ENCODE measurements around the gene MYO9A.

The MYO9A gene

DNA sequence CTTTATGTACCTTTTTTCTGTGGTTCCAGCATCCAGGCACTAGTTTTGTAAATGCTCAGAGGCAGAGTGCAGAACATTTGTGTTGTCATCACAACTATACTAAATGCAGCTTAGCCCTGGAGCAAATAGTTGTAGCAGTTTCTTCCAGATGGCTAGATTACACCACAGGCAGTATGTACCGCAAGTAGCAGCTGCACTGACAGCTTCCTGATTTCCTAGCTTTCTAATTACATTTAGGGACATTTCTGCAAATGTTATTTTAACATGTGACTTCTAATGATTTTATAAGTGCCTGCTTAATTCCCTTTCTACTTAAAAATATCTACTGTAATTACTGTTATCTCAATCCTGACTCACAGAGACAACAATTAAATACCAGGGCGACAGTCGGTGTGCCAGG is 201.1 kb downstream of the MYO9A start:
- no peak overlapping the region for H3K4me3 ChIP-seq (ENCODE audit: low read depth, low read length)
- POLR2A ChIA-PET = no interaction called here
- DNase-seq (ENCODE audit: low read depth, low spot score) = no peak
- CTCF ChIA-PET = no interaction called here
- TF ChIP-seq, protein P1, sequence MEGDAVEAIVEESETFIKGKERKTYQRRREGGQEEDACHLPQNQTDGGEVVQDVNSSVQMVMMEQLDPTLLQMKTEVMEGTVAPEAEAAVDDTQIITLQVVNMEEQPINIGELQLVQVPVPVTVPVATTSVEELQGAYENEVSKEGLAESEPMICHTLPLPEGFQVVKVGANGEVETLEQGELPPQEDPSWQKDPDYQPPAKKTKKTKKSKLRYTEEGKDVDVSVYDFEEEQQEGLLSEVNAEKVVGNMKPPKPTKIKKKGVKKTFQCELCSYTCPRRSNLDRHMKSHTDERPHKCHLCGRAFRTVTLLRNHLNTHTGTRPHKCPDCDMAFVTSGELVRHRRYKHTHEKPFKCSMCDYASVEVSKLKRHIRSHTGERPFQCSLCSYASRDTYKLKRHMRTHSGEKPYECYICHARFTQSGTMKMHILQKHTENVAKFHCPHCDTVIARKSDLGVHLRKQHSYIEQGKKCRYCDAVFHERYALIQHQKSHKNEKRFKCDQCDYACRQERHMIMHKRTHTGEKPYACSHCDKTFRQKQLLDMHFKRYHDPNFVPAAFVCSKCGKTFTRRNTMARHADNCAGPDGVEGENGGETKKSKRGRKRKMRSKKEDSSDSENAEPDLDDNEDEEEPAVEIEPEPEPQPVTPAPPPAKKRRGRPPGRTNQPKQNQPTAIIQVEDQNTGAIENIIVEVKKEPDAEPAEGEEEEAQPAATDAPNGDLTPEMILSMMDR (IDR thresholded peaks at IDR 0.05; ENCODE audit: insufficient read depth, low read length, missing control alignments) = no peak

- TF ChIP-seq, protein P1 (IDR thresholded peaks at IDR 0.05; ENCODE audit: insufficient read depth, low read length, missing control alignments) = no peak
- POLR2A ChIA-PET = no interaction called here
- no peak for DNase-seq (ENCODE audit: low read depth, low spot score)
- CTCF ChIA-PET = no interaction called here
- H3K4me3 ChIP-seq (ENCODE audit: low read depth, low read length) = no peak overlapping the region
These were observed 203.9 kb downstream of the MYO9A start for GRCh38 chr15:71914092-71914491.

DNA sequence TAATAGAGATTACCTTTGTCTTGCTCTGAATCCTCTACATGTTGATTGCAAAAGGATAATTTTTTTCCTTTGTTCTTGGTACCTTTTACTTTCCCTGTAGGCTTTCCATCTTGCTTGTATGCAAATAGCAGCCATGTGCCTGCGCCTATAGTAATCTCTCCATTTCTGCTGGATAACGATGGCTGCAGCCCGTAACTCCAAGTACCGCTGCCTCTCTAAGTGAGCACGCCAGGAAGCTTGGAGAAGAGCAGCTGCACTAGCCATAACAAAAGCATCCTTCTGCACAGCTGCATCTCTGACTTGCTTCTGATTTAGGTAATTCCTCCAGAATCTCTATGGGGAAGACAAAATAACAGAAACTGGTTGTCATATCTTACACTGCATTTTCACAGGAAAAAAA is 218.3 kb downstream of the MYO9A start:
- H3K4me3 ChIP-seq (ENCODE audit: low read depth, low read length) = no peak overlapping the region
- CTCF ChIA-PET = no interaction called here
- POLR2A ChIA-PET = no interaction called here
- TF ChIP-seq, protein P1 (IDR thresholded peaks at IDR 0.05; ENCODE audit: insufficient read depth, low read length, missing control alignments) = no peak
- DNase-seq (ENCODE audit: low read depth, low spot score) = no peak

DNA sequence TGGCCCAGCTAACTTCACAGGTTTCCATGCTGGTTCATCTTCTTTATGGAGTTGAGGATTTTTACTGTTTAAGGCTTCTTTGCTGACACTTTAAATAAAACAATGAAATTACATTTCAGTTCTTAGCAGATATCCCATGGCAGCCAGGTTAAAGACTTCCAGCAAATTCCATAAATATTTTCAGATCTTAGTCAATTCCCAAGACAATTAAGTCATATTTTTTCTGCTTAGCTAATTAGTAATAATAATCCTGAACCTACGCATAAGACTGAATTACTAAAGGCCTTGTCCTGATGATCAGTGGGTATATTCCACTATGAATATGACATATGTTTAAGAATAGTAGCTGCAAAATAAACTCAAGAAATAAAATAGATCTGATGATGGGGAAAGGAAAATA is 224.3 kb downstream of the MYO9A start:
- no peak overlapping the region for H3K4me3 ChIP-seq (ENCODE audit: low read depth, low read length)
- DNase-seq (ENCODE audit: low read depth, low spot score) = no peak
- ChIA-PET POLR2A (no interaction called here), CTCF (interaction anchor here (1.1 to 1.7 kb wide), 2 partner anchors 11 to 262 kb away, joined by 3 to 5 read pairs; no protein-coding TSS in a partner anchor)
- TF ChIP-seq, protein P1 (IDR thresholded peaks at IDR 0.05; ENCODE audit: insufficient read depth, low read length, missing control alignments) = no peak

DNA sequence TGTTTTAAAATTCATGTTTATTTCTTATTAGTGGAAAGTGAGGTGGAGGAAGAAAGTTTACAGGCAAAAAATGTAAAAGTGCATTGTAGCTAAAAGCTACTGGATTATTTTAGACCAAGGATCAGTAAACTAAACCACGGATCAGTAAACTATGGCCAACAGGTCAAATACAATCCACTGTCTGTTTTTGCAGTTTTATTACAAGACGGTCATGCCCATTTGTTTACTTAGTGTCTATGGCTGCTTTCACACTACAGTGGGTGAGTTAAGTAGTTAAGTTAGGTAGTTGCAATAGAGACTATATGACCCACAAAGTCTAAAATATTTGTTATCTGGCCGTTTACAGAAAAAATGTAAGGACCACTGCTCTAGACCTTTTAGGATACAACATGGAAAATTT is 225.6 kb downstream of the MYO9A start:
- H3K4me3 ChIP-seq (ENCODE audit: low read depth, low read length) = no peak overlapping the region
- POLR2A ChIA-PET = no interaction called here
- TF ChIP-seq, protein P1 (IDR thresholded peaks at IDR 0.05; ENCODE audit: insufficient read depth, low read length, missing control alignments) = no peak
- CTCF ChIA-PET = no interaction called here
- no peak for DNase-seq (ENCODE audit: low read depth, low spot score)

GRCh38 chr15:71891026-71891425 is 226.9 kb downstream of the MYO9A start:
- TF ChIP-seq, protein P1 (IDR thresholded peaks at IDR 0.05; ENCODE audit: insufficient read depth, low read length, missing control alignments) = no peak
- H3K4me3 ChIP-seq (ENCODE audit: low read depth, low read length) = no peak overlapping the region
- no peak for DNase-seq (ENCODE audit: low read depth, low spot score)
- POLR2A ChIA-PET = no interaction called here
- CTCF ChIA-PET = no interaction called here

Data from AG04449 (cell line).